ENCODE measurements around the gene IFITM5. TPM values are rescaled to one million over a fixed set of nuclear protein-coding genes. Genes with fewer than 3 reads are reported as not detected.
"Not testable (repeated sequence)": the region's sequence is repeated elsewhere in the genome, so short reads cannot be mapped to it uniquely, and the experiment has no call there.

The IFITM5 gene
- total RNA-seq, 4 donors from 2014 or later = not detected

DNA sequence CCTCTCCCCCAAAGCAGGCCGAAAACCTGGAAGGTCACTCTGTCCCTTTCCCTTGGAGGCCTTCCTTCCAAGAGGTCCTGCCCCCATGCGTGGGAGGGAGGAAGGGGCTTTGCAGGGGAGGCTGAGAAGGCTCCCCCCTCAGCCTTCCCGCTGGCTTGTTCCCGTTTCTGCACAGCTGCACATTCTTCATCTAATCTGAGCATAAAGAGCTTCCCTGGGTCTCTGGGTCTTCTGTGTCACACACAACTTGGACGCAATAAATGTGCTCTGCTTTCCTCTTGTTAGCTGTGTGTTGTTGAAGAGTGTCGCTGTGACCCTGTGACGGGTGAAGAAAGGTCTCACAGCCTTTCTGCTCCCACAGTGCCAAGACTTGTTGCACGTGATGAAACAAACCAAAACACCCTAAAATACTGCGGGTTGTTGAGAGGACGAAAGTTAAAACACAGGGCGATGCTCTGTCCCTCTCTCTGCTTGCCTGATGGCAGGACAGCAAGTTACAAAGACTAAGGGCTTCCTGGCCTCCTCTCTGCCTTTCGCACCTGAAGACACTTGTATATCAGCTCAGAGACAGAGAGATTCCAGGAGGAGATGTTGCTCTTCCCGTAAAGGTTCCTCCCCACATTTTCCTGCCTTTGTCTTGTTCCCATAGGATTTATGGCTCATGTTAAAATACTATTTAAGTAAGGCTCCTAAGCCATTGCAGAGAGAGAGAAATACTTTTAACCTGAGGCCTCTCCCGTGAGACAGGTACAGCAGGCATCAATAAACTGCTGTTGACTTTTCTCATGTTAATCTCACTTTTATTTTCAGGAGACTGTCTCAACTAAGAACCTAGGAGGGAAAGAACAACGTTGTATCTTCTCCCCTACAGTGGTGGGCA is 36.7 kb upstream of the IFITM5 start:
- peaks cover 16% of the 10 kb centered on the region for H3K4me1 ChIP-seq
- peak overlapping the region; percentile 75 for H3K27ac ChIP-seq
- DNase-seq (ENCODE audit: low spot score in 2 of 2) = no peak
- WGBS = 70% methylated on average over 15 of the region's 15 CpGs
- H3K4me3 ChIP-seq = no peak overlapping the region
- no peaks in the 10 kb centered on the region for H3K36me3 ChIP-seq
- no peak for TF ChIP-seq POLR2AphosphoS5 (IDR thresholded peaks at IDR 0.05)
- no peaks in the 10 kb centered on the region for H3K27me3 ChIP-seq
- H3K9me3 ChIP-seq = no peaks in the 10 kb centered on the region

DNA sequence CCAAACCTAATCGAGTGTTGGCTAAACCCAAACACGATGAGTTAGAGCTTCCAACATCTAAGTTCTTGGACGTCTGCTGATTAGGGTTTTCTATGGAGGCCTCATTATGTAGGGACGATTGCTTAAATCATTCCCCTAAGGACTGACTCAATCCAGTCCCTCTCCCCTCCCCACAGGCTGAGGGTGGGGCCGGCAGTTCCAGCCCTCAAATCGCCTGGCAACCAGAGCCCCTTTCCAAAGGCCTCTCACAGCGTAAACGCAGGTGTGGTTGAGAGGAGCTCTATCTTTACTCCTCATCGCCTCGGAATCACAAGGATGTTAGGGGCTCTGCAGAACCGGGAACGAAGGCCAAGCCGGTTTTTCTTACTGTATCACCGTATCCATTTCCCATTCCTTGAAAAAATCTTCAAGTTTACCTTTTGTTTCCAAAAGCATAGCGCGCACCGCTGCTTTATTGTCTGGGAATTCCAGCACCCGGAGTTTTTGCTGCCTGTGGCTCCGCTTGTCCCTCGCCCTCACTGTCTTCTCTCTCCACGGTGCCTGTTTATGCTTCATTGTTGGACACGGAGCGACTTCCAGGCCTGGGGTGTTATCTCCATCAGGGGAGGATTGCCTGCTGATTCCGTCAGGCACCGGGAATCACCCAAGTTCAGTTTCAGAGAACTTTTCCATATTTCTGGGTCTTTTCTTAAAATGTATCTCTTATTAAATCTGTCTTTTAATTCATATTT is 35.1 kb upstream of the IFITM5 start:
- peaks cover 16% of the 10 kb centered on the region for H3K4me1 ChIP-seq
- TF ChIP-seq, protein P1, sequence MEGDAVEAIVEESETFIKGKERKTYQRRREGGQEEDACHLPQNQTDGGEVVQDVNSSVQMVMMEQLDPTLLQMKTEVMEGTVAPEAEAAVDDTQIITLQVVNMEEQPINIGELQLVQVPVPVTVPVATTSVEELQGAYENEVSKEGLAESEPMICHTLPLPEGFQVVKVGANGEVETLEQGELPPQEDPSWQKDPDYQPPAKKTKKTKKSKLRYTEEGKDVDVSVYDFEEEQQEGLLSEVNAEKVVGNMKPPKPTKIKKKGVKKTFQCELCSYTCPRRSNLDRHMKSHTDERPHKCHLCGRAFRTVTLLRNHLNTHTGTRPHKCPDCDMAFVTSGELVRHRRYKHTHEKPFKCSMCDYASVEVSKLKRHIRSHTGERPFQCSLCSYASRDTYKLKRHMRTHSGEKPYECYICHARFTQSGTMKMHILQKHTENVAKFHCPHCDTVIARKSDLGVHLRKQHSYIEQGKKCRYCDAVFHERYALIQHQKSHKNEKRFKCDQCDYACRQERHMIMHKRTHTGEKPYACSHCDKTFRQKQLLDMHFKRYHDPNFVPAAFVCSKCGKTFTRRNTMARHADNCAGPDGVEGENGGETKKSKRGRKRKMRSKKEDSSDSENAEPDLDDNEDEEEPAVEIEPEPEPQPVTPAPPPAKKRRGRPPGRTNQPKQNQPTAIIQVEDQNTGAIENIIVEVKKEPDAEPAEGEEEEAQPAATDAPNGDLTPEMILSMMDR (IDR thresholded peaks at IDR 0.05) = no peak
- TF ChIP-seq POLR2A (IDR thresholded peaks at IDR 0.05) (no peak), EP300 (IDR thresholded peaks at IDR 0.05) (no peak), POLR2AphosphoS5 (IDR thresholded peaks at IDR 0.05) (no peak)
- no peak overlapping the region for H3K27ac ChIP-seq
- WGBS = 50% methylated on average over 25 of the region's 25 CpGs
- no peaks in the 10 kb centered on the region for H3K36me3 ChIP-seq
- no peak overlapping the region for H3K4me3 ChIP-seq
- no peaks in the 10 kb centered on the region for H3K27me3 ChIP-seq
- no peaks in the 10 kb centered on the region for H3K9me3 ChIP-seq
- DNase-seq (ENCODE audit: low spot score in 2 of 2) = no peak

DNA sequence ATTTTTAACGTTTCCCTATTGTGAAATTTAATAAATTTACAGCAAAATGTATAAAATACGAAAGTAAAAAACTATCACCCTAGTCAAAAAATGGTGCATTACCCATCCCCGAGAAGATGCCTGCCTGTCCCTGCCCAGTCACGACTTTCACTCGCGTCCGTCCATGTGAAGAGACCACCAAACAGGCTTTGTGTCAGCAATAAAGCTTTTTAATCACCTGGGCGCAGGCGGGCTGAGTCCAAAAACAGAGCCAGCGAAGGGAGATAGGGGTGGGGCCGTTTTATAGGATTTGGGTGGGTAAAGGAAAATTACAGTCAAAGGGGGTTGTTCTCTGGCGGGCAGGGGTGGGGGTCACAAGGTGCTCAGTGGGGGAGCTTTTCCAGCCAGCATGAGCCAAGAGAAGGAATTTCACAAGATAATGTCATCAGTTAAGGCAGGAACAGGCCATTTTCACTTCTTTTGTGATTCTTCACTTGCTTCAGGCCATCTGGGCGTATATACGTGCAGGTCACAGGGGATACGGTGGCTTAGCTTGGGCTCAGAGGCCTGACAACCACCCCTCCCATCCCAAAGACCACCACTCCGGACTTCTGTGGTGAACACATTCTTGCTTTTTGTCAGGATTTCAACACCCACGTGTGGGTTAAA is 34.4 kb upstream of the IFITM5 start:
- not testable (repeated sequence) for H3K36me3 ChIP-seq; H3K4me3 ChIP-seq; DNase-seq (ENCODE audit: low spot score in 2 of 2); H3K27me3 ChIP-seq; H3K9me3 ChIP-seq; H3K27ac ChIP-seq
- peaks cover 16% of the 10 kb centered on the region for H3K4me1 ChIP-seq
- 85% methylated on average over 17 of the region's 17 CpGs for WGBS

DNA sequence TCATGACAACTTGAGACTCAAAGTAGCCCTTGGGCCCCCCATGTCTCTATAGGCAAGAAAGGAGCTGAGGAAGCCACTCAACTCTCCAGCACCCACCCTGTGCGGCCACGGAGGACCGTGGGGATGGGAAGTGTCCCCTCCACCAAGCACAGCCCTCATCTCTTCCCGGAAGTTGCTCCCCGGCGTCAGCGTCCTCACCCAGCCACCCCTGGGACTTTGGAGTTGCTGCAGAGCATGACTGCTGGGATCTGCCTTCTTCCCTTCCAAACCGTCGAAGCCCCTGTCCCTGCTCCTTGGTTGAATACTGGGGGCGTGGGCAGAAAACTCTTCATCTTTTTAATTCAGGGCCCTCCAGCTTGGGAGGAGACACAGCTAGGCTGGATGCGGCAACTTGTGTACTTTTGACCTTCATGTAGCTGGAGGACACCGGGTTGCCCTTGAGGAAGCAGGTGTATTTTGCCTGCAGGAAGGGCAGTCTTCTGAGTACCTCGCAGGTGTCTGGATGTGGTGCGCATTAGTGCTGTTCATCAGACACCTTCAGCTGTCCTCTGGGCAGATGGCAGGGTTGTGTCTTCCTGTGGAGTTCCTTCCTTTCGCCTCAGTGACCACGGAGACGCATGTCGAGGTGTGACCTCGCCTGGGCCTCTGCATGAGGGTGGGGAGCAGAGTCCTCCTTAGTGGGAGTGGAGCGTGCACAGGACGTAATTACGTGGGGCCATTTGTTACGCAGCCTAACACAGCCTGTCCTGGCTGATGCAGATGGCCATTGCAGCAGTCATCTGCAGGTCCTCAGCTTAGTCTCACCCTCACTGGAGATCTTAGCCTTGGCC is 33.5 kb upstream of the IFITM5 start:
- no peaks in the 10 kb centered on the region for H3K9me3 ChIP-seq
- H3K4me1 ChIP-seq = peaks cover 20% of the 10 kb centered on the region
- TF ChIP-seq EP300 (IDR thresholded peaks at IDR 0.05) = no peak
- TF ChIP-seq, protein P1 (IDR thresholded peaks at IDR 0.05) = no peak
- no peak for TF ChIP-seq POLR2AphosphoS5 (IDR thresholded peaks at IDR 0.05)
- no peak for TF ChIP-seq POLR2A (IDR thresholded peaks at IDR 0.05)
- H3K4me3 ChIP-seq = no peak overlapping the region
- no peaks in the 10 kb centered on the region for H3K36me3 ChIP-seq
- no peak overlapping the region for H3K27ac ChIP-seq
- WGBS = 92% methylated on average over 19 of the region's 23 CpGs
- no peak for DNase-seq (ENCODE audit: low spot score in 2 of 2)
- H3K27me3 ChIP-seq = no peaks in the 10 kb centered on the region

DNA sequence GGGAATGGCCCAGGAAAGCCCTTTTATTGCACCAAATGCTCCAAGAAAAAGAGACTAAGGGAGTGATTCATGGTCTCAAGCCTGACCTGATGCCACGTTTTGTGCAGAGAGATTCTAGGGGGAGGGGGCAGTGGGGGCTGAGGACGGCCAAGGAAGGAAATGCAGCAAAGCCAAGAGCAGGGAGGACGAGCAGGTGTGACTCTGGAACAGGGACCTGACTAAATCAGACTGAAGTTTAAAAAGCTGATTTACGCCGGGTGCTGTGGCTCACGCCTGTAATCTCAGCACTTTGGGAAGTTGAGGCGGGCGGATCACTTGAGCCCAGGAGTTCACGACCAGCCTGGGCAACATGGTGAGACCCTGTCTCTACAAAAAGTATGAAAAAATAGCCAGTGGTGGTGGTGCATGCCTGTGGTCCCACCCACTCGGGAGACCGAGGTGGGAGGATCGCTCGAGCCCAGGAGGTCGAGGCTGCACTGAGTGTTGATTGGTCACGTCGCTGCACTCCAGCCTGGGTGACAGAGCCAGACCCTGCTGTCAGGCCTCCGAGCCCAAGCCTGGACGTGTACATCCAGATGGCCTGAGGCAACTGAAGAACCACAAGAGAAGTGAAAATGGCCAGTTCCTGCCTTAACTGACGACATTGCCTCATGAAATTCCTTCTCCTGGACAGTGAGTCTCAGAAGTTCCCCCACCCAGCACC is 32.2 kb upstream of the IFITM5 start:
- Histone ChIP-seq H3K9me3 (no peaks in the 10 kb centered on the region), H3K27me3 (no peaks in the 10 kb centered on the region), H3K4me1 (peaks cover 32% of the 10 kb centered on the region), H3K4me3 (no peak overlapping the region), H3K27ac (no peak overlapping the region), H3K36me3 (no peaks in the 10 kb centered on the region)
- peak in 1 of 2 donors; percentile 54 for DNase-seq (ENCODE audit: low spot score in 2 of 2)
- WGBS = 80% methylated on average over 19 of the region's 19 CpGs
- no peak for TF ChIP-seq EP300 (IDR thresholded peaks at IDR 0.05)
- no peak for TF ChIP-seq POLR2AphosphoS5 (IDR thresholded peaks at IDR 0.05)
- TF ChIP-seq, protein P1 (IDR thresholded peaks at IDR 0.05) = no peak
- TF ChIP-seq POLR2A (IDR thresholded peaks at IDR 0.05) = no peak

All from suprapubic skin (tissue), 4 donors.